GM15510 (cell line): ENCODE data around the gene CMTM3.

Source experiments
- POLR2A ChIP-seq: IDR thresholded peaks from 3 replicates; pipeline ENCODE4 v1.6.1; 2011; ENCODE audit warnings: borderline replicate concordance; ENCODE audit not compliant: insufficient read length; ENCODE audit errors: extremely low read depth

The CMTM3 gene

DNA sequence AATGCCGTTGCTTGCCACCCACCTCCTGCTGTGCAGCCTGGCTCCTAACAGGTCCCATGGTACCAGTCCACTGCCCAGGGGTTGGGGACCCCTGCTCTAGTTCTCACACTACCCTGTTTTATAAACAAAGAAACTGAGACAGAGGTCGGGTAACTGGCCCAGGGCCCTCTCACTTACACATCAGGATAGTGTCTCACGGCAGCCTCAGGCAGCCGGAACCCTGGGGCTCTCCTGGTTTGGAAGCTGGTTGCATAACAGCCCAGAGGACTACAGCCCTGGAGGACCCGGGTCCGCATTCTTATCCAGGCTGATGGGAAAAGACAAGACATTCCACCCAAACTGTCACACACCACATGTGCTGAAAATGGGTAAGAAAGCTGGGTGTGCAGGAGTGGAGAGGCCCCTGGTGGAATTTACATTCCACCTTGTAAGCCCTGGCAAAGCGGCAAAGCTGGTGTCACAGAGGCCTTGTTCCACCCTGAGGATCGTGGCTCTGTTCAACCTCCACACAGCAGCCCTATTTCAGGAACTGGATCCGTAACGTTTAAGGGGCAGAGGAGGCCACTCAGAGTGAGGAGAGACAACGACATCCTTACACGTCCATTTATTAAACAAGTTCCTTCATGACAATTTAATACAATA, 9.8 kb downstream of the CMTM3 start:
- TF ChIP-seq POLR2A = no peak

DNA sequence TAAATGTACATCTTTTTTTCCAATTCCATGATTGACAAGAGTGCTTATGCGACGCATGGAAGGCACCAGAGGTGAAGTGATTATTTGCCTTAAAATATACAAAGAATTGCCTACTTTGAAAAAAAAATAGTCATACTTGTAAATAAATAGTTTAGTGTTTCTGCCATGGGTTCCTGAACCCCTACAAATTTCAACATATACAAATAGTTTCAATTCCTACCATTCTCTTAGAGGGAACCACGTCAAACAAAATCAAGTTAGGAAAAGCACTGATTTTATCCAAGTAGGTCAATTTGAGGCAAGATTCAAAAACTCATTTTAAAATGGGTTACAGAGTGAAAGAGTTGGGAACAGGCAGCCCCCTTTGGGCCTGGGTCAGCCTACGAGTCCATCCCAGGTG, 11.7 kb downstream of the CMTM3 start:
- no peak for TF ChIP-seq POLR2A

GRCh38 chr16:66616592-66616991, 12.1 kb downstream of the CMTM3 start:
- no peak for TF ChIP-seq POLR2A

DNA sequence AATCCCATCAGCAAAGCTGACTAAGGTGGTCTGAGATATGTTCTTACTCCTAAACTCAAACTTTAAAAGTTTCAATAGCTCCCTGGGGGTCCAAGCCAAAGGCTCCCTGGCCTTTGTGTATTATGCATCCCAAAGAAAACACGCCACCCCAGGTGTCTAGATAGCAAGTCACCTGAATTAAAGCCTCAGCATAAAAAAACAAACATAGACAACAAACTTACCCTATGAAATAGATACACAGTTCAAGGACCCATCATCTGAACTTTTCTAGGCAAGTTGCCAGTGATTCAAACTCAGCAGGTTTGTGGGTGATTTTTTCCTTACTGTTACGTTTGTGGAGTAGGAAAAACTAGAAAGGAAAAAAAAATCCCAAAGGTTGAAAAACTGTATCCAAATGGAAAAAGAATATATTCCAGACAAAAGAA, 12.5 kb downstream of the CMTM3 start:
- TF ChIP-seq POLR2A = no peak

- no peak for TF ChIP-seq POLR2A
Observed at GRCh38 chr16:66617728-66618127, 13.2 kb downstream of the CMTM3 start.

DNA sequence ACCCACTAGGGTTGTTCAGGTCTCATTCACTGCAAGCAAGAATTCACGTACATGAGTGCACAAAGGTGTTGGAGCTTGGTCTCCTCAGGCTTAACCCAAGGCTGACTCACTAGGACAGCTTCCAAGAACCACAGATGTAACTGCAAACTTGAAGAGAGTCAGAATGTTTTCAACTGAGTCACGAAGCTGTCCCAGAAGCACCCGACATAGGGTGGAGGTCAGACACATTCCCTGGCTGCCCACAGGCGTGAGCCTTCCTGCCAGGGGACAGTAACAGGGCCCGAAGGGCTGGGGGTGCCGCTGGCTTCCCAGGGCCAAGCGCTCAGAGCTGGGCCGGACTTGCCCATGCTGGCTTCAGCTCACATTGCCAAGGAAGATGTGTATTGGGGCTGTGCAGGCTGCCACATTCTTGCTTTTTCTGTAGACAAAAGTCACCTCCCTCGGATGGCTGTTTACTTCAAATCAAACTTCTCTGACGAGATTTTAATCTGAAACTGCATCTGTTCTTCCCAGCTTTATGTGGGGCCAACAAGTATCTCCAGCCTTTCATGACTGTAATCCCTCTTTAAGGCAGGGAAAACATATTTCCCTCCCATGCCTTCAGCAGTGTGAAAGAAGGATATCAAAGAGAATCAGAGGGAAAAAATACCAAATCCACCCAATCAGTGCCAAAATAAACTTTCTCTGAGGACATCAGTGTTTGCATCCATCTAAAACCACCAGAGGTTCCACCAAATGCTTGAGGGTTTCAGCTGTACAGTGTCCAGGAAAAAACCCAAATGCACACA, 14.3 kb downstream of the CMTM3 start:
- TF ChIP-seq POLR2A = no peak

DNA sequence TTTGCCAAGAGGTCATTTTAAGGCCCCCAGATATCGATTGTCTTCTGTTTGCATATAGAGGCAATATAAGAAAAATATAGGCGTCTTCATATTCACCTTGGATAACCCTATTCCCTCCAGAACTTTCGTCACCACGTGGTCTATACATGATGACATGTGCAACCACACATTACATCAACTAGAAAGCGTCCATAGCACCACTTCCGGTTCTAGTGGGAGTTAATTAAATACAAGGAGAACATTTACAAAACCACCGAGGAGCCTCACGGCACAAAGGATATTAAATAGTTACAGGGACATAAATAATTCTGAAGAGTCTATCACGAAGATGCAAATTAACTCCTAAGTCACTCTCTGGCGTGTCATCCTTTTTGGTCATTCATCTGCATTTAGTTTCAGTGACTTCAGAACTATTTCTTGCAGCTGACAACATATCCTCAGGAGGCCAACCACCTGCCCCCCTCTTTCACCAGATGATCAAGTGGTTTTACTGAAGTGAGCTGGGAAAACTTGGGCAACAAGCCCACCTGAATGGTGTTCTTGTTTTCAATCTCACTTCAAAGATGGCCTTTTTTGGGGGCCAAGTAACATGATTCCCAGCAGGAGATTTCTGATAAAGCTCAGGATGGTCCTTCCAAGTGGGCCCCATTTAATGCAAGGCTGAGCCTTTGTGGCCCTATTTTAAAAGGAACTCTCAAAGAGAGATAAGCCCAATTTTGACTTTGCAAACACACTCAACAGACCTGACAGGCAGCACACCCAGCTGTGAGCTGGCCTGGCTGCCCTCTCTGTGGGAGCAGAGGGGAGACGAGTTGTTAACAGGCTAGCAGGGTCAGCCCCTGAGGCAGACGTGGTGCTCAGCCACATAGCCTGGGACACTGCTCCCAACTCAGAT, 15.3 kb downstream of the CMTM3 start:
- no peak for TF ChIP-seq POLR2A

DNA sequence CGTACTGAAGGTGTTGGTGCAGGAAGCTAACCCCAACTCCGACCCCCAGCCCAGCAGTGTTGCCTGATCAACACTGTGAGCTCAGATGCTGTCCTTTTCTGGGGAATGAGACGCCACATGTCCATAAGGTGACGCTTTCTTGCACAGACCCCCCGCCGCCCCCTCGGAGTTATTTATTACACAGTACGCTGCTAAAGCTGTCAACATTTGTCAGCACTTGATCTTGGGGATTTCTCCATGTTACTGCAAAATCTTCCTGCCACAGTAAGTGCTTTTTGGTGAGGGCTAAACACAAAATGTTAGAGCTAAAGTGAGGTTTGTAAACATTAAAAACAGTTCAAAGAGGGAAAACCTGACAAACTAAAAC, 15.9 kb downstream of the CMTM3 start:
- no peak for TF ChIP-seq POLR2A

GRCh38 chr16:66621973-66622372, 17.5 kb downstream of the CMTM3 start:
- TF ChIP-seq POLR2A = no peak

- TF ChIP-seq POLR2A = no peak
Observed at GRCh38 chr16:66622863-66623262, 18.4 kb downstream of the CMTM3 start.

- TF ChIP-seq POLR2A = no peak
Observed at GRCh38 chr16:66623755-66624154, 19.3 kb downstream of the CMTM3 start.

GRCh38 chr16:66629856-66630255, 25.4 kb downstream of the CMTM3 start:
- TF ChIP-seq POLR2A = no peak

DNA sequence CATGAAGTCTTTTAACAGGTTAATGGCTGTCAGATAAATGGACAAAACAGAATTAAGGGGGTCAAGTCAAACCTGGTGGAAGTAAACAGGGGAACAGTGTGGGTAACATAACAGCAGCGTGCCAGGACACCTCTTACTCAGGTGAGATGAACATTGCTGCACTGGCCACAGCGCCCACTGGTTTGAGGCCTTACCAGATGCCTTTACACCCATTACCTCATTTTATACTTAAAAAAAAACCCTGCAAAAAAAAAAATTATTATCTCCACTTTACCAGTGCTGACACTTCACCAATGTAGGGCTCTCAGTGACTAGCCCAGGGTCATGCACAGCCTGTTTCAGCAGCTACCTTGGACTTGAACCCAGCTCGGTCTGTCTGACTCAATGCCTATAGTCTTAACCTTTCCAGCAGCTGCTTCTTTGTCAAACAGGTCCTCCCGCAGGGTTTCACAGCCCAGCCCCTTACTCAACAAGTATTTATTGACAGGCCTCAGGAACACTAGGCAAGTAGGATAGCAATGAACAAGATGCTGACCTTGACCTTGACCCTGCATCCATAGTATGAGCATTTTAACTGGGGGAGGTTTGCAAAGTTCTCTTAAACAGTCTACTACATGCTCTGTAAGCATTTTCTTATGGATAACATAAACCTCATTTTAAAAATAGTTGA, 30.2 kb downstream of the CMTM3 start:
- no peak for TF ChIP-seq POLR2A

- no peak for TF ChIP-seq POLR2A
Observed at GRCh38 chr16:66635406-66635805, 30.9 kb downstream of the CMTM3 start.

- TF ChIP-seq POLR2A = no peak
Observed at GRCh38 chr16:66636199-66636598, 31.7 kb downstream of the CMTM3 start.
